Smooth muscle cell (in vitro differentiated cells): Measurements from ENCODE around the gene NCF4. TPM values are rescaled to one million over a fixed set of nuclear protein-coding genes. Genes with fewer than 3 reads are reported as not detected.

Experiments used
- DNase-seq: peaks from one replicate; lab custom pipeline; 2025; ENCODE audit not compliant: unreplicated experiment; lab: John Stamatoyannopoulos, UW
- H2AFZ ChIP-seq: fragments of 200-600 bp; sonication (generic); 2 replicates; pipeline ENCODE4 v1.6.0; 2016; ENCODE audit warnings: antibody characterized with exemption, low read depth, mild to moderate bottlenecking
- H3F3A ChIP-seq: fragments of 200-600 bp; sonication (generic); 2 replicates; pipeline ENCODE4 v1.6.0; 2017; ENCODE audit warnings: antibody characterized with exemption, low read depth
- H3K27ac ChIP-seq: fragments of 200-600 bp; sonication (generic); 2 replicates; pipeline ENCODE4 v1.5.1; 2016; ENCODE audit warnings: low read depth, mild to moderate bottlenecking
- H3K27me3 ChIP-seq: fragments of 200-600 bp; sonication (generic); 2 replicates; pipeline ENCODE4 v1.6.1; 2016; ENCODE audit warnings: low read depth, mild to moderate bottlenecking
- H3K36me3 ChIP-seq: fragments of 200-600 bp; sonication (generic); 2 replicates; pipeline ENCODE4 v1.5.1; 2016; ENCODE audit warnings: low read depth
- H3K4me1 ChIP-seq: fragments of 200-600 bp; sonication (generic); 2 replicates; pipeline ENCODE4 v1.5.1; 2016; ENCODE audit warnings: low read depth
- H3K4me2 ChIP-seq: fragments of 200-600 bp; sonication (generic); 2 replicates; pipeline ENCODE4 v1.6.0; 2016; ENCODE audit warnings: mild to moderate bottlenecking
- H3K4me3 ChIP-seq: fragments of 200-600 bp; sonication (generic); 2 replicates; pipeline ENCODE4 v1.5.1; 2016; ENCODE audit warnings: mild to moderate bottlenecking
- H3K79me2 ChIP-seq: fragments of 200-600 bp; sonication (generic); 2 replicates; pipeline ENCODE4 v1.6.0; 2016; ENCODE audit warnings: low read depth, mild to moderate bottlenecking
- H3K9ac ChIP-seq: fragments of 200-600 bp; sonication (generic); 2 replicates; pipeline ENCODE4 v1.6.0; 2016; ENCODE audit warnings: low read depth
- H3K9me3 ChIP-seq: fragments of 200-600 bp; sonication (generic); replicated peaks from 2 replicates; pipeline ENCODE4 v1.5.1; 2016; ENCODE audit warnings: low read depth
- H4K20me1 ChIP-seq: fragments of 200-600 bp; sonication (generic); 2 replicates; pipeline ENCODE4 v1.6.0; 2016; ENCODE audit warnings: low read depth
- WGBS: methylation state at CpG from one replicate; pipeline ENCODE4 v1.1.7; 2016; ENCODE audit warnings: low lambda C conversion rate; 5-methylcytosine and 5-hydroxymethylcytosine counted together
- polyA plus RNA-seq: library from polyadenylated mRNA; unstranded; fragments of >200 nt; fragmentation: Nextera tagmentation; extraction: Ambion mirVana; gene quantifications from 2 replicates; pipeline ENCODE4 v1.2.1, GENCODE V29; 2016
- total RNA-seq: library from RNA; depleted of rRNA; stranded (reverse); fragments of >200 nt; gene quantifications from 2 replicates; pipeline ENCODE4 v1.2.3, GENCODE V29; 2014
- TF ChIP-seq, protein P1 (sequence below): fragments of 200-600 bp; sonication (generic); IDR thresholded peaks from 2 replicates; pipeline ENCODE4 v1.5.1; 2017; ENCODE audit warnings: borderline replicate concordance, mild to moderate bottlenecking, antibody characterized with exemption; ENCODE audit not compliant: insufficient read depth, poor library complexity, severe bottlenecking

Gene NCF4
- total and polyA plus RNA-seq, 2 experiments from 2014 or later: 0.15 TPM; not detected in 1

GRCh38 chr22:36853407-36854099 is 7.3 kb upstream of the NCF4 start:
- TF ChIP-seq, protein P1, sequence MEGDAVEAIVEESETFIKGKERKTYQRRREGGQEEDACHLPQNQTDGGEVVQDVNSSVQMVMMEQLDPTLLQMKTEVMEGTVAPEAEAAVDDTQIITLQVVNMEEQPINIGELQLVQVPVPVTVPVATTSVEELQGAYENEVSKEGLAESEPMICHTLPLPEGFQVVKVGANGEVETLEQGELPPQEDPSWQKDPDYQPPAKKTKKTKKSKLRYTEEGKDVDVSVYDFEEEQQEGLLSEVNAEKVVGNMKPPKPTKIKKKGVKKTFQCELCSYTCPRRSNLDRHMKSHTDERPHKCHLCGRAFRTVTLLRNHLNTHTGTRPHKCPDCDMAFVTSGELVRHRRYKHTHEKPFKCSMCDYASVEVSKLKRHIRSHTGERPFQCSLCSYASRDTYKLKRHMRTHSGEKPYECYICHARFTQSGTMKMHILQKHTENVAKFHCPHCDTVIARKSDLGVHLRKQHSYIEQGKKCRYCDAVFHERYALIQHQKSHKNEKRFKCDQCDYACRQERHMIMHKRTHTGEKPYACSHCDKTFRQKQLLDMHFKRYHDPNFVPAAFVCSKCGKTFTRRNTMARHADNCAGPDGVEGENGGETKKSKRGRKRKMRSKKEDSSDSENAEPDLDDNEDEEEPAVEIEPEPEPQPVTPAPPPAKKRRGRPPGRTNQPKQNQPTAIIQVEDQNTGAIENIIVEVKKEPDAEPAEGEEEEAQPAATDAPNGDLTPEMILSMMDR: peak; percentile 64
- no peak overlapping the region for H3K4me2 ChIP-seq

GRCh38 chr22:36855478-36855877 is 5.3 kb upstream of the NCF4 start:
- Histone ChIP-seq H3K79me2 (no peaks in the 10 kb centered on the region), H3K9ac (no peak overlapping the region), H3K27me3 (peaks cover 20% of the 10 kb centered on the region), H3K36me3 (no peaks in the 10 kb centered on the region), H3K27ac (no peak overlapping the region), H2AFZ (no peak overlapping the region), H3F3A (no peaks in the 10 kb centered on the region), H4K20me1 (no peaks in the 10 kb centered on the region), H3K4me2 (no peak overlapping the region), H3K4me1 (no peaks in the 10 kb centered on the region), H3K9me3 (no peaks in the 10 kb centered on the region), H3K4me3 (no peak overlapping the region)
- WGBS: 96% methylated on average over 3 of the region's 3 CpGs
- TF ChIP-seq, protein P1: no peak
- no peak for DNase-seq

More at GRCh38 chr22:36853407-36854099, 7.3 kb upstream of the NCF4 start:
- Histone ChIP-seq H2AFZ (no peak overlapping the region), H3K36me3 (no peaks in the 10 kb centered on the region), H3K79me2 (no peaks in the 10 kb centered on the region), H3K4me3 (no peak overlapping the region), H3K27me3 (peaks cover 23% of the 10 kb centered on the region), H3F3A (no peaks in the 10 kb centered on the region), H3K9me3 (no peaks in the 10 kb centered on the region), H3K4me1 (no peaks in the 10 kb centered on the region), H3K27ac (no peak overlapping the region), H4K20me1 (no peaks in the 10 kb centered on the region), H3K9ac (no peak overlapping the region)
- WGBS: 71% methylated on average over 16 of the region's 16 CpGs
- no peak for DNase-seq

- Histone ChIP-seq H3K79me2 (no peaks in the 10 kb centered on the region), H3K9me3 (no peaks in the 10 kb centered on the region), H2AFZ (no peak overlapping the region), H3K27me3 (peaks cover 20% of the 10 kb centered on the region), H3K27ac (no peak overlapping the region), H4K20me1 (no peaks in the 10 kb centered on the region), H3K9ac (no peak overlapping the region), H3F3A (no peaks in the 10 kb centered on the region), H3K4me3 (no peak overlapping the region), H3K36me3 (no peaks in the 10 kb centered on the region), H3K4me1 (no peaks in the 10 kb centered on the region), H3K4me2 (no peak overlapping the region)
- TF ChIP-seq, protein P1: peak; percentile 100
- WGBS: 8% methylated on average over 30 of the region's 30 CpGs
- DNase-seq: peak; percentile 86
Measured at GRCh38 chr22:36856121-36856791, 4.5 kb upstream of the NCF4 start.
